OCI-LY3 (cell line): ENCODE measurements around the gene FMN1.

ENCODE experiments used
- EZH2phosphoT487 ChIP-seq: fragments of 200-600 bp; shearing (Covaris generic); IDR thresholded peaks from 2 replicates; pipeline ENCODE4 v1.6.1; 2018; ENCODE audit warnings: antibody characterized with exemption, mixed run types, low read depth
- TF ChIP-seq, protein P1 (sequence below): fragments of 200-600, 300-600 bp; sonication (generic); IDR thresholded peaks from 2 replicates; pipeline ENCODE4 v1.5.1; 2014; ENCODE audit warnings: antibody characterized with exemption, low read length, low read depth

DNA sequence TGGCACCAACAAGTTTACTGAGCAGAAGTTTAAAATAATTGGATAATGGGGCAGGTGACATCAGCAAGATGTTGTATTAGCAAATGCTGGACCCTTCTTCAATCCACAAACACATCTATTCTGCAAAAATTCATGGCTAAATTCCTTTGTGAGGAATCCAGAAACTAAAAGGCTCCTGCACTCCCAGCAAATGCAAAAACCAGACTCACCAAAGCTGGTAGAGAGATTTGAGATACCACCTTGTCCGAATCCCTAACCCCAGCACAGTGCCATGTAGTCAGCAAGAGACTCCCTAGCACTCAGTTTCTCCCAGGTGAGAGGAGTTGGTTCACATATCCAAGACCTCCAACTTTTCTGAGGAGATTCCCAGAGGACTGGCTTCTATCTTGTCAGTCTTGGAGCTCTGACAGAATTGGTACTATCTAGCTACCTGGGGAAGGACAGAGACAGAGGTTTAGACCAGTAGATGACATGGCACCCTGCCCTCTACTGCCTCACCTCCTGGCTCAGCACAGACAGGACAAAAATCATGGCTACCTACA is 454.9 kb downstream of the FMN1 start:
- TF ChIP-seq, protein P1, sequence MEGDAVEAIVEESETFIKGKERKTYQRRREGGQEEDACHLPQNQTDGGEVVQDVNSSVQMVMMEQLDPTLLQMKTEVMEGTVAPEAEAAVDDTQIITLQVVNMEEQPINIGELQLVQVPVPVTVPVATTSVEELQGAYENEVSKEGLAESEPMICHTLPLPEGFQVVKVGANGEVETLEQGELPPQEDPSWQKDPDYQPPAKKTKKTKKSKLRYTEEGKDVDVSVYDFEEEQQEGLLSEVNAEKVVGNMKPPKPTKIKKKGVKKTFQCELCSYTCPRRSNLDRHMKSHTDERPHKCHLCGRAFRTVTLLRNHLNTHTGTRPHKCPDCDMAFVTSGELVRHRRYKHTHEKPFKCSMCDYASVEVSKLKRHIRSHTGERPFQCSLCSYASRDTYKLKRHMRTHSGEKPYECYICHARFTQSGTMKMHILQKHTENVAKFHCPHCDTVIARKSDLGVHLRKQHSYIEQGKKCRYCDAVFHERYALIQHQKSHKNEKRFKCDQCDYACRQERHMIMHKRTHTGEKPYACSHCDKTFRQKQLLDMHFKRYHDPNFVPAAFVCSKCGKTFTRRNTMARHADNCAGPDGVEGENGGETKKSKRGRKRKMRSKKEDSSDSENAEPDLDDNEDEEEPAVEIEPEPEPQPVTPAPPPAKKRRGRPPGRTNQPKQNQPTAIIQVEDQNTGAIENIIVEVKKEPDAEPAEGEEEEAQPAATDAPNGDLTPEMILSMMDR = no peak
- no peak for TF ChIP-seq EZH2phosphoT487
